ENCODE data around the gene SLC25A39. TPM values are rescaled to one million over a fixed set of nuclear protein-coding genes. Genes with fewer than 3 reads are reported as not detected.

SLC25A39 gene
- total RNA-seq, 3 donors from 2014 or later, result 53.1 to 88.2 (median 64.2) TPM

DNA sequence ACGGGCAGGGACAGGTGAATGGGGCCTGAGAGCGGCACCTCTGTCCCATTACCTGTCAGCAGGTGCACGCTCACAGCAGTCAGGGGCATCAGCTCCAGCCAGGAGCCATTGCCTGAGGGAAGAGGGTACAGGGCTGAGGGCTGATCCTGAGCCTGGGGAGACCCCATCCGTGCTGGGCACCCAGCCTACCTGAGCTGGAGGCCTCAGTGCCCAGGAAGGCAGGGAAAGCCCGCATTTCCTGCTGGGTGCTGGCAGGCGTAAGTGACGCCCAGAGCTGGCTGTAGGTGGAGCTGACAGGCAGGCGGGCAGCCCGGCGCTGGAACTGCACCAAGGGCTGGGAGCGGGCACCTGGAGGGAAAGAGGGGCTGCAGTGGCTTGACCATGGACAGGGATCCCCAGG lies 31.6 kb upstream of the SLC25A39 start:
- no peak overlapping the region for H3K4me3 ChIP-seq
- peaks cover 8% of the 10 kb centered on the region for H3K36me3 ChIP-seq
- no peak for DNase-seq (ENCODE audit: low spot score in 2 of 2)
- intact Hi-C loops (cut with DNase I; ENCODE audit: low total_unique reads), result no loop called here
- no peak overlapping the region for H3K27ac ChIP-seq
- TF ChIP-seq POLR2A (IDR thresholded peaks at IDR 0.05) (no peak), CTCF (IDR thresholded peaks at IDR 0.05) (no peak)
- no peaks in the 10 kb centered on the region for H3K27me3 ChIP-seq
- no peaks in the 10 kb centered on the region for H3K9me3 ChIP-seq
- H3K4me1 ChIP-seq, result no peaks in the 10 kb centered on the region

GRCh38 chr17:44355642-44356099 lies 31.0 kb upstream of the SLC25A39 start:
- Histone ChIP-seq H3K27ac (no peak overlapping the region), H3K36me3 (peaks cover 8% of the 10 kb centered on the region), H3K27me3 (no peaks in the 10 kb centered on the region), H3K4me1 (no peaks in the 10 kb centered on the region), H3K9me3 (no peaks in the 10 kb centered on the region), H3K4me3 (no peak overlapping the region)
- DNase-seq (ENCODE audit: low spot score in 2 of 2), result no peak
- intact Hi-C loops (cut with DNase I; ENCODE audit: low total_unique reads), result no loop called here
- TF ChIP-seq POLR2A (IDR thresholded peaks at IDR 0.05), result no peak
- no peak for TF ChIP-seq CTCF (IDR thresholded peaks at IDR 0.05)
- TF ChIP-seq POLR2AphosphoS5 (IDR thresholded peaks at IDR 0.05), result no peak

- Histone ChIP-seq H3K27ac (peak overlapping the region in 1 of 2 donors; percentile 38), H3K27me3 (no peaks in the 10 kb centered on the region), H3K9me3 (no peaks in the 10 kb centered on the region), H3K4me3 (peak overlapping the region in 2 of 3 donors; percentile 53 to 75), H3K4me1 (no peaks in the 10 kb centered on the region), H3K36me3 (peaks cover 8% of the 10 kb centered on the region)
- intact Hi-C loops (cut with DNase I; ENCODE audit: low total_unique reads), result loop anchor here (5.0 kb wide), 1 partner anchor 497 kb away; no protein-coding TSS in a partner anchor
- no peak for DNase-seq (ENCODE audit: low spot score in 2 of 2)
- TF ChIP-seq CTCF (IDR thresholded peaks at IDR 0.05) (peak in 2 of 3 donors; percentile 14 to 20), POLR2A (IDR thresholded peaks at IDR 0.05) (no peak)
Observed at GRCh38 chr17:44354582-44355561, 30.2 kb upstream of the SLC25A39 start.

- H3K36me3 ChIP-seq, result peaks cover 8% of the 10 kb centered on the region
- H3K27ac ChIP-seq, result peak overlapping the region in 1 of 2 donors; percentile 61
- TF ChIP-seq CTCF (IDR thresholded peaks at IDR 0.05) (no peak), POLR2AphosphoS5 (IDR thresholded peaks at IDR 0.05) (no peak), POLR2A (IDR thresholded peaks at IDR 0.05) (no peak)
- H3K27me3 ChIP-seq, result no peaks in the 10 kb centered on the region
- intact Hi-C loops (cut with DNase I; ENCODE audit: low total_unique reads), result loop anchor here (5.0 kb wide), 1 partner anchor 498 kb away; no protein-coding TSS in a partner anchor
- peak overlapping the region; percentile 23 to 75 (median 53) for H3K4me3 ChIP-seq
- H3K4me1 ChIP-seq, result no peaks in the 10 kb centered on the region
- DNase-seq (ENCODE audit: low spot score in 2 of 2), result no peak
- no peaks in the 10 kb centered on the region for H3K9me3 ChIP-seq
Observed at GRCh38 chr17:44353672-44354331, 29.2 kb upstream of the SLC25A39 start.
